Measurements from ENCODE around the gene UTP14A.

The UTP14A gene

GRCh38 chrX:129958814-129959492 lies 53.0 kb downstream of the UTP14A start:
- DNase-seq (ENCODE audit: low read depth in 1 of 2, low spot score in 1 of 2), result no peak
- Histone ChIP-seq H3K27me3 (ENCODE audit: insufficient read depth, poor library complexity, severe bottlenecking) (no peaks in the 10 kb centered on the region), H3K4me3 (replicated peaks; ENCODE audit: insufficient read depth, low read length) (no peak overlapping the region), H3K27ac (replicated peaks) (no peak overlapping the region)
- no peak for TF ChIP-seq CTCF (IDR thresholded peaks at IDR 0.05; ENCODE audit: insufficient read depth, low read length)
- no peak for TF ChIP-seq SPI1 (IDR thresholded peaks at IDR 0.05; ENCODE audit: borderline replicate concordance, low read depth)
- TF ChIP-seq POLR2AphosphoS5 (IDR thresholded peaks at IDR 0.05; ENCODE audit: low read depth), result no peak
- TF ChIP-seq GABPA (IDR thresholded peaks at IDR 0.05; ENCODE audit: low read depth), result no peak
- no peak for TF ChIP-seq REST (IDR thresholded peaks at IDR 0.05; ENCODE audit: insufficient replicate concordance, low read depth)

GRCh38 chrX:129959493-129959832 lies 53.5 kb downstream of the UTP14A start:
- Histone ChIP-seq H3K27ac (replicated peaks) (no peak overlapping the region), H3K27me3 (ENCODE audit: insufficient read depth, poor library complexity, severe bottlenecking) (no peaks in the 10 kb centered on the region), H3K4me3 (replicated peaks; ENCODE audit: insufficient read depth, low read length) (no peak overlapping the region)
- DNase-seq (ENCODE audit: low read depth in 1 of 2, low spot score in 1 of 2), result no peak
- TF ChIP-seq POLR2AphosphoS5 (IDR thresholded peaks at IDR 0.05; ENCODE audit: low read depth) (no peak), SPI1 (IDR thresholded peaks at IDR 0.05; ENCODE audit: borderline replicate concordance, low read depth) (no peak), GABPA (IDR thresholded peaks at IDR 0.05; ENCODE audit: low read depth) (no peak), CTCF (IDR thresholded peaks at IDR 0.05; ENCODE audit: insufficient read depth, low read length) (no peak), REST (IDR thresholded peaks at IDR 0.05; ENCODE audit: insufficient replicate concordance, low read depth) (no peak)

- no peak for TF ChIP-seq SPI1 (IDR thresholded peaks at IDR 0.05; ENCODE audit: borderline replicate concordance, low read depth)
- TF ChIP-seq POLR2AphosphoS5 (IDR thresholded peaks at IDR 0.05; ENCODE audit: low read depth), result peak; percentile 47; the same call in 1 of the 2 replicates
- TF ChIP-seq GABPA (IDR thresholded peaks at IDR 0.05; ENCODE audit: low read depth), result no peak
- peak in 1 of 2 experiments; percentile 78 for DNase-seq (ENCODE audit: low read depth in 1 of 2, low spot score in 1 of 2)
- Histone ChIP-seq H3K4me3 (replicated peaks; ENCODE audit: insufficient read depth, low read length) (no peak overlapping the region), H3K27ac (replicated peaks) (peak overlapping the region; percentile 59), H3K27me3 (ENCODE audit: insufficient read depth, poor library complexity, severe bottlenecking) (no peaks in the 10 kb centered on the region)
Observed at GRCh38 chrX:129961180-129962083, 55.5 kb downstream of the UTP14A start.

GRCh38 chrX:129963729-129964128 lies 57.8 kb downstream of the UTP14A start:
- Histone ChIP-seq H3K27ac (replicated peaks) (no peak overlapping the region), H3K27me3 (ENCODE audit: insufficient read depth, poor library complexity, severe bottlenecking) (no peaks in the 10 kb centered on the region), H3K4me3 (replicated peaks; ENCODE audit: insufficient read depth, low read length) (no peak overlapping the region)
- no peak for DNase-seq (ENCODE audit: low read depth in 1 of 2, low spot score in 1 of 2)
- TF ChIP-seq POLR2AphosphoS5 (IDR thresholded peaks at IDR 0.05; ENCODE audit: low read depth) (no peak), REST (IDR thresholded peaks at IDR 0.05; ENCODE audit: insufficient replicate concordance, low read depth) (no peak), GABPA (IDR thresholded peaks at IDR 0.05; ENCODE audit: low read depth) (no peak), CTCF (IDR thresholded peaks at IDR 0.05; ENCODE audit: insufficient read depth, low read length) (no peak), SPI1 (IDR thresholded peaks at IDR 0.05; ENCODE audit: borderline replicate concordance, low read depth) (no peak)
